WI38 (cell line): ENCODE data around the gene TRAPPC3L.

Experiments
- H3K4me3 ChIP-seq: 2 replicates; pipeline ENCODE4 v1.5.1; 2011; ENCODE audit warnings: low read depth, mild to moderate bottlenecking, control low read depth, low read length
- CTCF ChIP-seq: IDR thresholded peaks from 2 replicates; pipeline ENCODE4 v1.5.1; 2012; ENCODE audit warnings: low read depth, mild to moderate bottlenecking, control low read depth, low read length

TRAPPC3L gene

GRCh38 chr6:116447496-116448011 lies 97.9 kb downstream of the TRAPPC3L start:
- TF ChIP-seq CTCF: no peak
- no peak overlapping the region for H3K4me3 ChIP-seq

- 0 out of 2 replicates have a peak overlapping the region, but pooled peaks have one; percentile 3 for H3K4me3 ChIP-seq
- TF ChIP-seq CTCF: no peak
Measured at GRCh38 chr6:116447052-116447451, 98.4 kb downstream of the TRAPPC3L start.

GRCh38 chr6:116446399-116446798 lies 99.1 kb downstream of the TRAPPC3L start:
- no peak overlapping the region for H3K4me3 ChIP-seq
- no peak for TF ChIP-seq CTCF

GRCh38 chr6:116445102-116445501 lies 100.4 kb downstream of the TRAPPC3L start:
- no peak overlapping the region for H3K4me3 ChIP-seq
- TF ChIP-seq CTCF: no peak
